HS-27A (cell line): ENCODE data around the gene SPIRE1.
"Not testable (repeated sequence)": the region's sequence is repeated elsewhere in the genome, so short reads cannot be mapped to it uniquely, and the experiment has no call there.

Experiments
- DNase-seq: peaks from one replicate; pipeline ENCODE4 v3.0.0-alpha.2; 2012; ENCODE audit warnings: low read depth, missing footprints

SPIRE1 gene

DNA sequence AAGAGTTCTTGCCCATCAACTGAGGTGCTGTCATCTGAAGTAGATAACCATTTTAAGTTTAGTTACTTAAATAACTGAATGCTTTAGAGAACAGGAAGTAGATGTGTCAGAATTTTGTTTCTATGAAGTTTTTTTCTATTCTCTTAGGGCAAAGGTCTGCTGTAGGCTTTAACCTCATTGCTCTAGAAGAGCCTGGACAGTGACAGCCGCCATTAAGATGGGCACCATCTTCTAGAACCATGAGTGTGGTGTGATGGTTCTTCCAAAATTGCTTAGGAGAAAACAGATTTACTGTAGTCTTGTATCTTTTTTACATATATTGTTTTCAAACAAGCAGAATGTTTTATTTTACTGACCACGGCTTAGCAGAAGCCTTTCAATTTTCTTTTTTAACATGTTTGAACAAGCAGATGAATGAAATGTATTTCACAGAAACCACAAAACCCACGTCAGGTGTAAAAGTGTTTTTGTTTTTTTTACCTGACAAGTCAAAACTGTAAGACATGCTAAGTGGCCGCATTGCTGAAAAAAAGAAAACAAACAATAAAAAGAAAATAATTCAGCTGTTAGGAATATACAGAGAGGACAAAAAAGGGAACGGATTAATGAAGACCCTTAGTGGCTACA lies 172.3 kb downstream of the SPIRE1 start:
- no peak for DNase-seq

DNA sequence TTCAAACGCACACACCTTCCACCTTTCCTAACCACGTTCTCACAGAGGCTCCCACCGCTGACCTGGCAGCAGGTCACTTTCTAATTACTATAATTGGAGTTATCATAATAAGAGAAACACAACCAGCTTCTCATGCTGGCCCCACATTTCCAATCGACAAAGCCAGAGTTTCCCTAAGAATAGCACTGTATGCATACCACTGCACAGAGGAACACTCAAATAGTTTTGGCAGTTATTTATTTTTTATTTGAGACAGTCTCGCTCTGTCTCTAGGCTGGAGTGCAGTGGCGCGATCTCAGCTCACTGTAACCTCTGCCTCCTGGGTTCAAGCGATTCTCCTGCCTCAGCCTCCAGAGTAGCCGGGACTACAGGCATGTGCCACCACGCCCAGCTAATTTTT lies 176.0 kb downstream of the SPIRE1 start:
- not testable (repeated sequence) for DNase-seq

DNA sequence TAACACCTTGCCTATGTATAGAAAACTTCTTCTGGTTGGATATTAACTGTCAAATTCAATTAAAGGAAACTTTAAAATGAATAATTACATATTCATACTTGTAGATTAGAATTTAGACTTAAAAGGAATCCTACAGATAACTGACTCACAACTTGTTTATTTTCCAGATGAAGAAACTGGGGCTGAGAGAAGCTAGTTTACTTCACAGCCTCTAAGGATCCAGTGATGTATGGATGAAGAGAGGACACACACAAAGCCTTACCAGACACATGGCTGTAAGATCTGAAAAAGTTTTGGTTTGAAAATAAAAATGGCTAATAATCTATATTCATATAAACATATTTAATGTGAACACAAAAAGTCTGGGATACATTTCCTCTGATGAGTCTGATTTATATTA lies 177.9 kb downstream of the SPIRE1 start:
- DNase-seq, result no peak

DNA sequence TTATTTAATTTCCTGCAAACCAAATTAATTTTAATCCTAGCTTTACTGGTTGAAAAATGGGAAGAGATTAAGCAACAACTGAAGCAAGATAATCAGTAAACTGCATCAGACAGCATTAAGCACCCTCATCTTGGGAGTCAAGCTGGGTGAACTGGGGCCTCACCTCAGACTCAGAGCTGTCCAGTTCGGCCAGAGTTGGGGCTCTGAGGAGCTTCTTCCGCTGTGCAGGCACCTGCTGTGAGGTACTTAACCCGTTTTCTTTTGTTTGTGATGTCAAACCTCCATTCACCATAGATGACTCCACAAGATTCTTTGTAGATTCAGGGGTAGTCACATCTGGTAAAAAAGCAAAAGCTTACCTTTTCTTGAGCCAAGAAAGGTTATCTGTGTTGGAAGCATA lies 178.4 kb downstream of the SPIRE1 start:
- DNase-seq, result no peak

DNA sequence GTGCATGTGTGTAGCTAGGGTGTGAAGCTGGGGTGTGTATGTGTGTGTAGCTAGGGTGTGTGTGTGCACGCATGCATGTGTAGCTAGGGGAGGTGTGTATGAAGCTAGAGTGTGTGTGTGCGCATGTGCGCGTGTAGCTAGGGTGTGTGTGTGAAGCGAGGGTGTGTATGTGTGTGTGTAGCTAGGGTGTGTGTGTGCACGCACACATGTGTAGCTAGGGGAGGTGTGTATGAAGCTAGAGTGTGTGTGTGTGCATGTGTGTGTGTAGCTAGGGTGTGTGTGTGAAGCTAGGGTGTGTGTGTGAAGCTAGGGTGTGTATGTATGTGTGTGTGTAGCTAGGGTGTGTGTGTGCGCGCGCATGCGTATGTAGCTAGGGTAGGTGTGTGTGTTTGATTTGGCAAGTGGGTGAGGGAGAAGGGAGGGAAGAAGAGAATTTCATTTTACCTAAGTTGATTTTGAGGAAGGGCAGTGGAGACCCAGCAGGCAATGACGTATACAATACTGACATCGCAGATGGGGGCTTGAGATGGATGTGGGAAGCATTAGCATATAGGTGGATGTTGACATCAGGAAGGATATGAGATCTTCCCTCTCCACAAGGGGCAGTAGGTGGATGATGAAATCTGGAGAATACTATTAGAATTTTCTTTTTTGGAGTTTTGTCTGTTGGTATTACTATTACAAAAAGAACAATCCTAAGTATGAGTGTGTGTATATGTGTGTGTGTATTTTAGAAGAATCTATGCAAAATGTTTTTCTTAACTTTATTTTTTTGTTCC lies 179.4 kb downstream of the SPIRE1 start:
- DNase-seq, result no peak

DNA sequence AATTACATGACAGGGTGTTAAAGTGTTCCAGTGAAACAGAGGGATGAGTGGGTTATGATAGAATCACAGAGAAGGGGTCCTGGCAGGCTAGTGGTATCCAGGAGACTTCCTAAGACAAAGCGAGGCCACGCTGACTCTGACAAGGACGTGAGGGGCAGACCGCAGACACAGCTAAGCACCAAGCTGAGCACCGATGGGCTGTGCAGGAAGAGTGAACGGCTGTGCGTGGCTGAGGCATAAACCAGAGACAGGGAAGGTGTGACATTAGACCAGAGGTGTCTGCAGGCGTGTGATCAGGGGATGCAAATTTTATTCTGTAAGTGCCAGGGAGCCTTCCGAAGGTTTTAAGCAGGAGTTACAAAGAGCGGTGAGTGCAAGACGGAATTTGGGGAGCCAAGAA lies 180.3 kb downstream of the SPIRE1 start:
- DNase-seq, result no peak

DNA sequence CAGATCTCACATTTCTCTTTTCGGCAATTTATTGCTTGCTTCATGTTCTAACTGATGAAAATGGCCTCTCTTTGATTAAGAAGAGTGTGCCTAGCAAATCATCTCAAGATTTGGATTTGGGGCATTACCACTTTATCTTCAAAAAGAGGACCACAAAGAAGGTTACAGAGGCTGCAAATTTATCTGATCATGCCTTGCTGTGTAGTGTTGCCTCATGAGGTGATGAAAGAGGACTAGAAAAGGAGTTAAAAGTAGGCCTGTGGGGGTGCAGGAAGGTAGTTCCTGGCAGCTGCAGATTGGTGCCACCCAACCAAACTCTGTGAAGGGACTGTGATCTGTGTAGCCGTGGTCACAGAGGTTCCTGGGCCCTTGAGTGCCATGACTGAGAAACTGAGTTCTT lies 181.0 kb downstream of the SPIRE1 start:
- DNase-seq, result no peak

DNA sequence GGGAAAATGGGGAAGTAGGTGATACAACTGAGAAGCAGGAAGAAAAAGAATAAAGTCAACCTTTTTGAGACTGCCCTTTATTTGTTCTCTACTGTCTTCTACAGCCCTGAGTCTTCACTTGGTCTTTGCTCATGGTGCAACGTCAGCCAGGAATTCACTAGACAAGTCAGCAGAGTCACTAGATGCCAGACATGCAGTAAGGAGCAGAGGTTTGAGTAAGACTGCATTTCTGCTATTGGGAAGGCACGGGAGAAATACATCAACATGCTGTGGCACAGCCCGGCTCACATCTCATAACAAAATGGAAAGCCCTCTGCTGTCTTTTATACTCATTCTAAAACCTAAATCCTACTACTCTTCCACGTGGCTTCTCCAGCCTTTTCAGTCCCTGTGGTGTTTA lies 183.0 kb downstream of the SPIRE1 start:
- DNase-seq, result no peak

DNA sequence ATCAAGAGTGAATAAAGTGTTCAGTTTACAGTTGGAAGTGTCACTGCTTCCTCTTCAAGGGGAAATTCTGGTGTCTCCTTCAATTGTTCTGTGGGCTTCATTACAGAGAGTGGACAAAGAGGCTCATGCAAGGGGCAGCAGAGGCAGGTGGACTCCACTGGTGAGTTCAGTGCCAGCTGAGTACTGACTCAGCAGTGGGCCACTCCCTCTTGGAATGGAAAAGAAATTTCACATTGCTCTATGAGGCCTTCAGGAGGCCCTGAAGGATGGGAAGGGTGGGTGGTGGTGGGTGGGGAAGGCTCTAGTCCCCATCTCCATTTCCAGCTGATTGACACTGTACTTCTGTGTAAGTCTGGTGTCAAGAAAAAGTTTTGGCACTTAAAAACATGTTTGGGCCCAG lies 183.8 kb downstream of the SPIRE1 start:
- no peak for DNase-seq

DNA sequence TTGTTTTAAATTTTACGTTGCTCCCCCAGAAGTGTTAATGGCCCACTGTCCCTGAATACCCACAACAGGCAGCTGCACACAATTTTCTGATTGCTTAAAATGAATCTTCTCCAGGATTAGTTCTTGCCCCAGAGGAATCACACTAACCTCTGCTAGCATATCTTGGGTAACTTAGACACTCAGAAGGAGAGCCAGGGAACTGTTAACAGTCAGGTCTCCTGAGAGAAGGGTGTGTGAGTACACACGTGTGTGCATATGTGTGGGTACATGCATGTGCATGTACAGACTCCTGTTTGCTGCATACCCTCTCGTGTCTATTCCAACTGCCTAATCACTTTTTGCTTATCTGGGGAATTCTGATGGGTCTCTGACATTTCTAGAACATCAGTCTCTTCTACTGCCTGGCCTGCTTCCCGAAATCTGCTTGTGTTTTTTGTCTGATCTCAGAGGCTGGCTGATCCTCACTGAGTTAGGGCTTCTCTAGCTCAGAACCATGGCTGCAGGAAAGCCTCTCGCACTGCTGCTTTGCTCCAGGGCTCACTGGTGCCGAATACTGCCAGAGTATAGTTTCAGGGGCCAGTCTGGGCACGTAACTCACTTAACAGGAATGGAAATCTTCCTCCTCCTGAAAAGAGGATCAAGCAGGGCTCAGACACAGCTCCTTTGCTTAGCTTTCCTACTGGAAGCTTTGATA lies 187.4 kb downstream of the SPIRE1 start:
- DNase-seq, result no peak

DNA sequence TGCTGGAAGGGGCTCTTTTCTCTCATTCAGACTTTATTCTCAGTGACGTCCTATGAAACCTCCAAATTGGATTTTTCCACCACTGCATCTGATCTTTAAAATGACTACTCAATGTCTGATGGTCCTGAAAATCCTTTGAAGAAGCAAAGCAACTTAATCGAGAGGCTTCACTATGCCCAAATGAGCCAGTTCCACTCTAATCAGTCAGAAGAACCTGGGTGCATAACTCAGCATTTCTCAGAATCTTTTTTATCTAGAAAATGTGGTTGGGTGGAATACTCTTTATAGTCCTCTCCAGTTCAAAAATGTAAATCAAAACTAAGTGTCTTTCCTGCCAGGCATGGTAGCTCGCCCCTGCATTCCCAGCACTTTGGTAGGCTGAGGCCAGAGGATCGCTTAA lies 189.5 kb downstream of the SPIRE1 start:
- DNase-seq, result no peak

DNA sequence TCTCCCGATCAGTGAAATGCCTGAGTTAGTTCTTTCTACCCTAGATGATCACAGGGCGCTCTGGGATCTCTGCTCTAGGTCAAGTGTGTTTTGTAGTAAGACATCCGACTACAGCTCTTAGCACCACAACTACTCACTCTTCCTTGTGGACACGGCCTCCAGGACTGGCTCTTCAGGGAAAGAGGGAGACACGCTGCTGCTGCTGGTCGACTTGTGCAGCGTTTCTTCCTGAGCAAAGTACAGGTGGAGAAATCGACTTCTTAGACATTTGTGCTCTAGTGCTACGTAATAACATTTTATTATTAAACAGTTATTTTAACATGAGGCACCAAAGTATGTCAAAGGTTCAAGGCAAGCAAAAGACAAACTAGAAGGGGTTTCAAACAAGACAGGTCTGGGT lies 193.2 kb downstream of the SPIRE1 start:
- DNase-seq, result no peak

DNA sequence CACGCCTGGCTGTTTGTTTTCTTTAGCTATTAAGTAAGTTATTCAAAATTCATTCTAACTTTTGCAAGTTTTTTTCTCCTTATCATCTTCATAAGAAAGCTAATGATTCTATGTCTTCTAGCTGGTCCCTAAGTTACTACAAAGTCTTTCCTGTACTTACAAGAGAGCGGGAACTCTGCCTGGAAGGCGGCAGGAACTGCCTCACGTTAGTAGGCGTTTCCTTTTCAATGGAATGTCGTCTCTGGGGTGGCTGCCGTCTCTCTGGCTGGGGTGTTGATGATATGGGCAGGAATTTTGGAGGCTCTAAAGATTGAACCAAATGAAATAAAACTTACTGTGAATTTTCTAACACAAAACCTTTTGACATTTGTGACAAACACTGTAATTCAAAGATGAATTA lies 194.7 kb downstream of the SPIRE1 start:
- DNase-seq, result no peak

DNA sequence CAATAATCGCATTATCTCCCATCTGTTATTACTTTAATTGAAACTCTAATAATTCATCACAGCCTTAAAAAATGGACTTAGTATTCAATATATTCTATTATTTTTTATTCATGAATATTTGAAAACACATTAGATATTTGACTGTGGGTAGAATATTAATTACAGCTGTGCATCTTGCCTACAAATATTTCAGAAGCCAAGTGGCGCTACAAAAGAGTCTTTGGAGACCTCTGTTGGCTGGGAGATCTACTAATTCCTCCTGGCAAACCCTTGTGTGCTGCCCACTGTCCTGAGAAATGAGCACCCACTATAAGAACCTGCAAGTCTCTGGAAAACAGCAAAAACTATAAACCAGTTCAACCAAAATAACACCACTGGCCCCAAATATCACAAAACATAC lies 195.7 kb downstream of the SPIRE1 start:
- no peak for DNase-seq

DNA sequence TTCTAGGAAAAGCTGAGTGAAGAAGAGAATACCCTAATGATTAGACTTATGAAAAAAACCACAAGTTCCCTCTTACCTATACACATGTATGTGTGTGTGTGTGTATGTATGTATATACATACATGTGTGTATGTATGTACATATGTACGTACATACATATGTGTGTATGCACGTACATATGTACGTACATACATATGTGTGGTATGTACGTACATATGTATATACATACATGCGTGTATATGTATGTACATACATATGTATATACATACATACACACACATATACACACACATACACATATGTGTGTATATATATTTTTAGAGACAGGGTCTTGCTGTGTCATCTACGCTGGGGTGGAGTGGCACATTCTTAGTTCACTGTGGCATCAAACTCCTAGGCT lies 196.6 kb downstream of the SPIRE1 start:
- DNase-seq, result no peak

DNA sequence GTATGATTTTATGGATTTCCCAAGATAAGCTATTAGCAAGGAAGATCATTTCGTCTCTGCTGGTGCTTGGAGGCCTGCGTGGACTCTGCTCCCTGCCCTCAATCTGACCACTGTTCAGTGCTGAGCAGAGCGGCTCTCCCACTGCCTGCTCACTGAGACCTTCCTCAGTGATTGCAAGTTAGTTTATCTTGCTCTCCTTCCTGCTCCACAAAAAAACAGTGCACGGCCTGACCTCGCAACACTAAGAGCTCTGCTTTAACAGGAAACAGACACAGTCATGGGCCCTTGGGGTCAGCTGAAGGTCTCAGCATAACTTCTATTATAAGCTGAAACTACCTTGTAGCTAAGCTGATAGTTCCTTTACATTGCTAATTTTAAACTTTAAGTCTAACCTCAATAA lies 197.0 kb downstream of the SPIRE1 start:
- DNase-seq, result no peak

DNA sequence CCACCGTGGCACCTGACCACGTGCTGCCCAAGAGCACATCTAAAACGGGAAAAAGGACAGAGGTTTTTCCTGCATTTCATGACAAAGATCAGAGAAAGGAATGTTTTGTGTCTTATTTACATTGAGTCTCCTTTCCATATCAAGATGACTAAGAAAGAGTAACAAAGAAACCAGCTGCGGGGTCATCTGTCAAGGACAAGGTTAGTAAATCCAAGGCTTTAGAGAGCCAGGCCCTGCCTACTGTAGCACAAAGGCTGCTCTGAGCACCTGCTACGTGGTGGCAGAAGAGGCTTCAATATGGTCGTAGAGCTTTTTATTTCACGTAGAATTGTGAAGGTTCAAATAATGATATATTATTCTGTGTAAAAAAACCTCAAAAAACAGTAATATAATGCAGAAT lies 199.1 kb downstream of the SPIRE1 start:
- no peak for DNase-seq

DNA sequence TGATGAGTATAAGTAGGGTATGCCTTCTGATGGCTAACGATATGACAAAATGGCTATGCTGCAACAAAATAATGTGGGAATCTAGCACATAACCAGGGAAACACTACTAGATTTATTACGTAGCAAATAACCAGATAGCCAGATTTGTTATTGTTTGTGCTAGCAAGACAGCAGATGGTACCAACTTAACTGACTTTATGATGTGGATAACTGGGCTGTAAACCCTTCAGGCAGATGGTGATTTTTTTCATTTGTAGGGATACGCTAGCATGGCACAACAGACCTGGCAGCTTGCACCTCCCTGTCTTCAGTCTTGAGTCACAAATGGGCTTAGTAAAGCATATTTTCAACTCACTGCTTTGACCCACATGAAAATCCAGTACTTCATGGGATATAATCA lies 201.5 kb downstream of the SPIRE1 start:
- DNase-seq, result no peak

DNA sequence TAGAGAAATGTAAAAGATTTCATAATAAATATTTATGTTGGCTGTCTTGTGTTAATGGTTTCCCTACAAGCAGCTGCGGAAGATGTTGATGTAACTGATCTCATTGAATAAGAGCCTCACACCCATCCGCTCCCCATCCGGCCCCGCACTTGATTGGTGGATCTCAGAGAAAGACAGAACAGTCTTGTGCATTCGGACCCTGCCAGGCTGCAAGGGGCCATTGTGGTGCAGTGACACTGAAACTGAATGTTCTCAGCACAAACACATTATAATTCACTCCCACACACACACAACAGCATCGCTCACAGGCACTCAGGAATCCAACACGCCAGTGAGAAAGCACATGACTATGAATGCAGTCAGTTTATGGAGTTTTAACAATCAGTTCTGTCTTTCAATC lies 202.4 kb downstream of the SPIRE1 start:
- DNase-seq, result no peak

DNA sequence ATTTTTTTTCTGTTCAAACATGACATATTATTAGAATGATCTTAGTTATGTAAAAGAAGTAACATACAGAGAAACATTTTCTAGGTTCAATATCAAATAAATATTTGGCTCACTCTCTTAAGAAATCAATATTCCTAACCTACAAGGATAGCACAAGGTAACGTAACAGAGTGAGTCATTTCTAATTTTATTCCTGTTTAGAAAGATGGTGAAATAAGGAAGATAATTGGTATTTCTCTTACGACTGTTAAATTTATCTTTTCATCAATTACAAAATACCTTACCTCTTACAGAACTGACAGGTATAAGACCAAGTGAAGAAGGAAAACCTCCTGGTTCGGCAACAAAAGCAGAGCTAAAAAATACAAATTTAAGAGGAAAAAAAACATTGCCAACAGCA lies 205.1 kb downstream of the SPIRE1 start:
- DNase-seq, result no peak

DNA sequence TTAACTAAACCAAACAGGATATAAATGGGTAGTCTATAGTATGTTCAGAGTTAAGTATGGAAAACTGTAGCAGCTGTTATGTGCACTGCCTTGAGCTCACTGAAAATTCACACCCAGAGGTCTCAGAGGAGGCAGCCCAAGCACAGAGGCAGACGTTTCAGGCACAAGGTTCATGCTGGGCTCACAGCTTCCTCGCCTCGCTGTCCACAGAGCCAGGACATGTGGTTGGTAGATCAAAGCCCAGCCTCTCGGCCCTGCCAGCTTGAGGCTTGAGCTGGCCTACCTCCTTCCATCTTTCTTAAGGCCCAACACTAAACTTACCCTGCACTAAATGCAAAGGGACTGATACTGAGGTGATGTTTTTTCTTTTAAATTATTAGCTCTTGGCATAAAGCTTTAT lies 206.5 kb downstream of the SPIRE1 start:
- no peak for DNase-seq

DNA sequence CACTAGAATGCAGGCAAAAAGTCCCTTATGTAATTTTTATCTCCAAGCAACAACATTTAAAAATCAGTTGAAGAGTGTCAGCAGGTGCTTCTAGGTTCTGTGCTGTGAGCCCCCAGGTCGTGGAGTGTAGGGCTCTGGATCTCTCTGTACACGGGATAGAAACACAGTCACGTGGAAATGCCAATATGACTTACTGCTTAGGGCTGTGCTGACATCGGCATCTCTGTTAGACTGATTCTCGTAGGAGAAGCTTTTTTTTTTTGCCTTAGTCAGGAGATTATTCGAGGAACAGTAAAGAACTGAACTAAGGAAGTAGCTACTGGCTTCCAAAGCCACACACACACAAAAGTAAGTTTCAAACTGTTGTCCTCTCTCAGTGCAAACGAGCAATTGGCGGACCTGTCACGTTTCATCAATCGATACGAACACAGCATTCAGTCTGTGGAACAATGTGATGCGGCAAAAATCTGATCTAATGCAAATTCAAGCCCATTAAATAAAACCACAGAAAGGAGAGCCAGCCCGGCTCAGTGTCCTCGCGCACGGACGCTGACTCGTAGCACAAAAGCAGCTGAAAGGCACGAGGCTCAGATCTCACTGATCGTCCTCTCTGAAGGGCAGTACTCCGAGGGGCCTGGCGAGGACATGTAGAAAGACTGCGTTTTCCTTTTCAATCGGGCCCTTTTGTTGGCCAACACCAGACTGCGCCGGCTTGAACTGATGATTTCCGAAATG lies 208.7 kb downstream of the SPIRE1 start:
- no peak for DNase-seq

DNA sequence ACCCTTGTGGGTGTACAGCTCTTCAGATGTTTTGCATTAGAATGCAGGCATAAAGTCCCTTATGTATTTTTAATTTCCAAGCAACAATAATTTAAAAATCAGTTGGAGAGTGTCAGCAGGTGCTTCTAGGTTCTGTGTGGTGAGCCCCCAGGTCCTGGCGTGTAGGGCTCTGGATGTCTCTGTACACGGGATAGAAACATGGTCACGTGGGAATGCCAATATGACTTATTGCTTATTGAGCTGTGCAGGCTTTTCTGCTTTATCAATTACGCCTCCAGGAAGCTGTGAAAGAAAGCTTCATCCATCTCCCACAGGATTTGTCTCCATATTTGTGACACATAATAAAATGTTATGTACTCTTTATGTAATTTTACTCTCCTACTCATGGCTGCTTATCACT lies 212.4 kb downstream of the SPIRE1 start:
- no peak for DNase-seq
